Osteocyte (in vitro differentiated cells): ENCODE results near the gene USP36. TPM values are rescaled to one million over a fixed set of nuclear protein-coding genes. Genes with fewer than 3 reads are reported as not detected.

Experiments
- DNase-seq: peaks from one replicate; pipeline ENCODE4 v3.0.0; 2021; ENCODE audit warnings: mixed read lengths; ENCODE audit not compliant: unreplicated experiment; ENCODE audit errors: extremely low spot score
- H3K27ac Mint-ChIP-seq: one replicate; pipeline ENCODE4 v1.8.0; 2021; ENCODE audit warnings: mild to moderate bottlenecking, mixed read lengths; ENCODE audit not compliant: unreplicated experiment
- H3K27me3 Mint-ChIP-seq: one replicate; pipeline ENCODE4 v1.8.0; 2021; ENCODE audit warnings: mixed read lengths; ENCODE audit not compliant: unreplicated experiment
- H3K36me3 Mint-ChIP-seq: one replicate; pipeline ENCODE4 v1.8.0; 2021; ENCODE audit warnings: mixed read lengths; ENCODE audit not compliant: unreplicated experiment
- H3K4me1 Mint-ChIP-seq: one replicate; pipeline ENCODE4 v1.8.0; 2021; ENCODE audit warnings: mixed read lengths; ENCODE audit not compliant: unreplicated experiment
- H3K4me3 Mint-ChIP-seq: one replicate; pipeline ENCODE4 v1.8.0; 2021; ENCODE audit warnings: mild to moderate bottlenecking, moderate library complexity, mixed read lengths; ENCODE audit not compliant: unreplicated experiment
- H3K9me3 Mint-ChIP-seq: one replicate; pipeline ENCODE4 v1.8.0; 2021; ENCODE audit warnings: mixed read lengths; ENCODE audit not compliant: unreplicated experiment
- total RNA-seq: library from RNA; stranded (reverse); gene quantifications from 2 replicates; pipeline ENCODE4 v1.2.1, GENCODE V29; 2021
- TF ChIP-seq, protein P1 (sequence below): fragments of 200-600 bp; sonication (generic); IDR thresholded peaks from 2 replicates; pipeline ENCODE4 v1.5.0; 2021; ENCODE audit warnings: antibody characterized with exemption, mild to moderate bottlenecking, moderate library complexity

Gene USP36
- total RNA-seq, 1 donor from 2014 or later, result 56.2 TPM

DNA sequence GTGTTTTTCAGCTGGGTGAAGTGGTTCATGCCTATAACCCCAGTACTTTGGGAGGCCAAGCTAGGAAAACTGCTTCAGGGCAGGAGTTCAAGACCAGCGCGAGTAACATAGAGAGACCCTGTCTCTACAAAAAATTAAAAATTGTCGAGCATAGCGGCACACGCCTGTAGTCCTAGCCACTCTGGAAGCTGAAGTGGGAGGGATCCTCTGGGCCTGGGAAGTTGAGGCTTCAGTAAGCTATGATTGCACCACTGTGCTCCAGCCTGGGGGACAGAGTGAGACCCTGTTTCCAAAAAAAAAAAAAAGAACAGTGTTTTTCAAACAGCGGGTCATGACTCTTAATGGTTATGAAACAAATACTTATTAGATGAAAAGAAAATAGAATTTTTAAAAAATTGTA lies 56.3 kb downstream of the USP36 start:
- H3K27me3 Mint-ChIP-seq, result no peaks in the 10 kb centered on the region
- H3K4me3 Mint-ChIP-seq, result peak overlapping the region; percentile 8
- no peak overlapping the region for H3K27ac Mint-ChIP-seq
- TF ChIP-seq, protein P1, sequence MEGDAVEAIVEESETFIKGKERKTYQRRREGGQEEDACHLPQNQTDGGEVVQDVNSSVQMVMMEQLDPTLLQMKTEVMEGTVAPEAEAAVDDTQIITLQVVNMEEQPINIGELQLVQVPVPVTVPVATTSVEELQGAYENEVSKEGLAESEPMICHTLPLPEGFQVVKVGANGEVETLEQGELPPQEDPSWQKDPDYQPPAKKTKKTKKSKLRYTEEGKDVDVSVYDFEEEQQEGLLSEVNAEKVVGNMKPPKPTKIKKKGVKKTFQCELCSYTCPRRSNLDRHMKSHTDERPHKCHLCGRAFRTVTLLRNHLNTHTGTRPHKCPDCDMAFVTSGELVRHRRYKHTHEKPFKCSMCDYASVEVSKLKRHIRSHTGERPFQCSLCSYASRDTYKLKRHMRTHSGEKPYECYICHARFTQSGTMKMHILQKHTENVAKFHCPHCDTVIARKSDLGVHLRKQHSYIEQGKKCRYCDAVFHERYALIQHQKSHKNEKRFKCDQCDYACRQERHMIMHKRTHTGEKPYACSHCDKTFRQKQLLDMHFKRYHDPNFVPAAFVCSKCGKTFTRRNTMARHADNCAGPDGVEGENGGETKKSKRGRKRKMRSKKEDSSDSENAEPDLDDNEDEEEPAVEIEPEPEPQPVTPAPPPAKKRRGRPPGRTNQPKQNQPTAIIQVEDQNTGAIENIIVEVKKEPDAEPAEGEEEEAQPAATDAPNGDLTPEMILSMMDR, result no peak
- DNase-seq, result no peak
- no peaks in the 10 kb centered on the region for H3K36me3 Mint-ChIP-seq
- H3K9me3 Mint-ChIP-seq, result no peaks in the 10 kb centered on the region
- peaks cover 38% of the 10 kb centered on the region for H3K4me1 Mint-ChIP-seq

DNA sequence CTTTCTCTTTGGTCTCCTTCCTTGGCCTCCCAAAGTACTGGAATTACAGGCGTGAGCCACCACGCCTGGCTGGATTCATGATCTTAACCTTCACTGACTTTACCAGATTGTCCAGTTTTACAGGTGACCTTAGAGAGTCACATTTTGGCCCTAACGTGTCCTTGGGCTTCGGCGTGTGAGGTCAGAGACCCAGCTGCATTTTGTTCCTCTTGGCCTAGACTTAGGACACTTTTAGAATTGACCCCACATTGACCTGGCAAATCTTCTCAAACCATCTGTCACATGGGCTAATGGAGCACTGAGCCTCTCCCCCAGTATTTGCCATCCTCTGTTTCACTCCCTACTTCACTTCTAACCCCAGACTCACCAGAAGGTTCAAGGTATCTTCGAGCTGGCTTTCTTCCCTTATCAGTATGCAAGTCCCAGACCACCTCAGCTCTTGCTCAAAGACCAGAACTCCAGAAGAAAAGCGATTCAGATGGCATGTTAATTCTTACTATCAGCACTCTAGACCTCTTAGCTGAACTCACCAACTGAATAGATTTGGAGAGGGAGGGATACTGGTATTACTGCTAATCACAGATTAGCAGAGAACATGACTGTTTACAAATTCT lies 56.8 kb downstream of the USP36 start:
- TF ChIP-seq, protein P1, result no peak
- Mint-ChIP-seq H3K27me3 (no peaks in the 10 kb centered on the region), H3K4me1 (peaks cover 39% of the 10 kb centered on the region), H3K9me3 (no peaks in the 10 kb centered on the region), H3K27ac (no peak overlapping the region), H3K4me3 (peak overlapping the region; percentile 8), H3K36me3 (no peaks in the 10 kb centered on the region)
- DNase-seq, result no peak

DNA sequence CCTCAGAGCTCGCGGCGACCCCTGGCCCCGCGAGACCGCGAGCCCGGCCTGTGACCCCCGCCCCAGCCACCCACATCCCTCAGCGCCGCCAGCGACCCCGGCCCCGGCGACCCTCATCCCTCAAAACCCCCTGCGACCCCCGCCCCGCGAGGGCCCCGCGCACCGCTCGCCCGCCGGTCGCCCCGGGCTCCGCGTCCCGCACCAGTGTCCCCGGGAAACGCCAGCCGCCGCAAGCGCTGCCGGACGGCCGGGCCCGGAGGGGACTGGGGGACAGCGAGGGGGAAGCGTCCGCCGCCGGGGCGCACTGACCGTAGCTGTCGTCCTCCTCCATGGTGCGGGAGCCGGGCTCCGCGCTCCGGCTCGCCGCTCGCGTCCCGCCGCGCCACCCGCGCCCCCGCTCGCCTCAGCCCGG lies 58.7 kb downstream of the USP36 start, which contains the start of gene CYTH1:
Gene CYTH1 (minus strand): TSS at position 381 of the 412 bp plus-strand sequence. CDS start 50 bp downstream, at position 331.
- Mint-ChIP-seq H3K36me3 (no peaks in the 10 kb centered on the region), H3K27ac (peak within 1 kb of the TSS; percentile 87), H3K9me3 (no peaks in the 10 kb centered on the region), H3K27me3 (no peaks in the 10 kb centered on the region), H3K4me1 (peaks cover 43% of the 10 kb centered on the region), H3K4me3 (peak within 1 kb of the TSS; percentile 81)
- TF ChIP-seq, protein P1, result no peak
- DNase-seq, result no peak

DNA sequence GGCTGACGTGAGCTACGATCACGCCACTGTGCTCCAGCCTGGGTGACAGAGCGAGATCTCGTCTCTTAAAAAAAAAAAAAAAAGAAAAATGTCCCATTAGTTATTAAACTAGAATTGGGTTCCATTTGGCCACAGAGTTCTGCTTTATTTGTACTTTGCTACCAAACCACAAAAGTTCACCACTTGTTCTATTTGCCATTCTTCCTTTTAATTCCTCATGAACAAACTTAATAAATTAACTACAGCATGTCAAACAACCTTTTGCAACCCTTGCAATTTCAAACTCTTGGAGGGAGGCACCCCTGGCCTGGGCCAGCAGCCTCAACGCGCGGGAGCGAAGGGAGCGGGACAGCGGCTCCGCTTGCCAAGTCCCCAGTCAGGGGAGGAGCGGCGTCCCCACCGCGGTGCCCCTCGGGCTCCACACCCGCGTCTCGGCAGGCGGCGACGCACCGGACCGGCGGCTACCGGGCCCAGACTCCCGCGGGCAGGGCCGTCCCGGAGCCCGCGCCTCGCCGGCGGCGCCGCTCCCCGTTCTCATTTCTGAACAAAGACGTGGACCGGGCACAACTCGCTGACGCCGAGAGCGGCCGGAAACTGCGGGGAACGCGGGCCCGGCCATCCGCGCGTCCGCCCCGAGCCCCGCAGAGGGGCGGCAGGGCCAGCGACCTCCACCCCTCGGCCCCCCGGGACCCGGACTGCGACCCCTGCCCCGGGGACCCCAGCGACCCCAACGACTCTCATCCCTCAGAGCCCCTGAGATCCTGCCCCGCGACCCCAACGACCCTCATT lies 59.3 kb downstream of the USP36 start:
- Mint-ChIP-seq H3K27me3 (no peaks in the 10 kb centered on the region), H3K27ac (peak overlapping the region; percentile 78), H3K9me3 (no peaks in the 10 kb centered on the region), H3K36me3 (no peaks in the 10 kb centered on the region), H3K4me3 (peak overlapping the region; percentile 81), H3K4me1 (peaks cover 43% of the 10 kb centered on the region)
- no peak for DNase-seq
- TF ChIP-seq, protein P1, result no peak

DNA sequence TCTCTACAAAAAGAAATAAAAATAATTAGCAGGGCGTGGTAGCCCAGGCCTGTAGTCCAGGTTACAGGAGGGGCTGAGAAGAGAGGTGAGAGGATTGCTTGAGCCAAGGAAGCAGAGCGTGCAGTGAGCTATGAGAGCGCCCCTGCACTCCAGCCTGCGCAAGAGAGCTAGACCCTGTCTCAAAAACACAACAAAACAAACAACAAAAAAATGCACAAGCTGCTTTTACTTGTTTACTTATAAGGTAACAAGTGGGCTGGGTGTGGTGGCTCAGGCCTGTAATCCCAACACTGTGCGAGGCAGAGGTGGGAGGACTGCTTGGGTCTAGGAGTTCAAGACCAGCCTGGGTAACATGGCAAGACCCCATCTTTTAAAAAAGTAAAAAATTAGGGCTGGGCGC lies 60.3 kb downstream of the USP36 start:
- DNase-seq, result no peak
- Mint-ChIP-seq H3K27me3 (no peaks in the 10 kb centered on the region), H3K27ac (peak overlapping the region; percentile 69), H3K36me3 (no peaks in the 10 kb centered on the region), H3K4me3 (peak overlapping the region; percentile 66), H3K9me3 (no peaks in the 10 kb centered on the region), H3K4me1 (peaks cover 44% of the 10 kb centered on the region)
- TF ChIP-seq, protein P1, result no peak
